ENCODE results near the gene SHROOM3. TPM values are rescaled to one million over a fixed set of nuclear protein-coding genes. Genes with fewer than 3 reads are reported as not detected.

SHROOM3 gene
- total and polyA plus RNA-seq, 2 donors: 11.7 to 16.6 TPM

- no peaks in the 10 kb centered on the region for H3K4me1 ChIP-seq (ENCODE audit: insufficient read depth)
Measured at GRCh38 chr4:76688619-76689144, 253.7 kb downstream of the SHROOM3 start.

DNA sequence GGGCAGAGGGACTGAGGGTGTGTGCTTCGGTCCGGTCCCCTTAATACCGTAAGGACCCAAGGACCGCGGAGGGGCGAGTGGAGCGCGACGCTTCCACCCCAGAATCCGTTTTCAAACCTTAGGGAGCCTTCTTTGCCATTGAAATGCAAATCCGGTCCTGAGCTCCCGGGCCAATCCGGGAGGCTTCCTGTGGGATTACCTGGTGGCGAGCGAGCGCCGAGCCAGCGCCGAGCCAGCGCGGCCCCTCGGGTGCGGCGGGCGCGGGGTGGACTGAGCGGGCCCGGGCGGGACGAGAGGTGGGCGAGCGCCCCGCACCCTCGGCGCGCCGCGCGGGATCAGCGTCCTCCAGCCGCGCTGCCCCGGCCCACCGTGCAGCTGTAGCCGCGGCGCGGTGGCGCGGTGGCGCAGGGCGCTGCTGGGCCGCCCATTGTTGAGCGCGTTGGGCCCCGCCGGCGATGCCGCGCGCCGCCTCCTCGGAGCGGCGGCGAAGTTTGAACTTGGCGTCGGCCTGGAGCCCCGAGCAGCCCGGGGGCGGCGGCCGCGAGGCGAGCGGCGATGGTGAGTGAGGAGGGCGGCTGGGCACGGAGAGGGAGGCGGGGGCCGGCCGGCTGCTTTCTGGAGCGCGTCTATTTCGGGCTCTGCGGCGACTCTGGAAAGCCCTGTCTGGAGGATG is 254.3 kb downstream of the SHROOM3 start:
- 1% methylated on average over 87 of the region's 87 CpGs for WGBS
- H3K27ac ChIP-seq (ENCODE audit: low read depth): peak overlapping the region; percentile 16
- H3K4me3 ChIP-seq (ENCODE audit: low read depth, low read length): peak overlapping the region; percentile 54
- no peaks in the 10 kb centered on the region for H3K36me3 ChIP-seq (ENCODE audit: insufficient read depth)
- no peak for DNase-seq (ENCODE audit: extremely low spot score)
- no peaks in the 10 kb centered on the region for H3K4me1 ChIP-seq (ENCODE audit: insufficient read depth)

More at GRCh38 chr4:76688619-76689144, 253.7 kb downstream of the SHROOM3 start:
- no peak overlapping the region for H3K27ac ChIP-seq (ENCODE audit: low read depth)
- no peak for DNase-seq (ENCODE audit: extremely low spot score)
- WGBS: 30% methylated on average over 13 of the region's 13 CpGs
- H3K36me3 ChIP-seq (ENCODE audit: insufficient read depth): no peaks in the 10 kb centered on the region
- H3K4me3 ChIP-seq (ENCODE audit: low read depth, low read length): peak overlapping the region; percentile 54

DNA sequence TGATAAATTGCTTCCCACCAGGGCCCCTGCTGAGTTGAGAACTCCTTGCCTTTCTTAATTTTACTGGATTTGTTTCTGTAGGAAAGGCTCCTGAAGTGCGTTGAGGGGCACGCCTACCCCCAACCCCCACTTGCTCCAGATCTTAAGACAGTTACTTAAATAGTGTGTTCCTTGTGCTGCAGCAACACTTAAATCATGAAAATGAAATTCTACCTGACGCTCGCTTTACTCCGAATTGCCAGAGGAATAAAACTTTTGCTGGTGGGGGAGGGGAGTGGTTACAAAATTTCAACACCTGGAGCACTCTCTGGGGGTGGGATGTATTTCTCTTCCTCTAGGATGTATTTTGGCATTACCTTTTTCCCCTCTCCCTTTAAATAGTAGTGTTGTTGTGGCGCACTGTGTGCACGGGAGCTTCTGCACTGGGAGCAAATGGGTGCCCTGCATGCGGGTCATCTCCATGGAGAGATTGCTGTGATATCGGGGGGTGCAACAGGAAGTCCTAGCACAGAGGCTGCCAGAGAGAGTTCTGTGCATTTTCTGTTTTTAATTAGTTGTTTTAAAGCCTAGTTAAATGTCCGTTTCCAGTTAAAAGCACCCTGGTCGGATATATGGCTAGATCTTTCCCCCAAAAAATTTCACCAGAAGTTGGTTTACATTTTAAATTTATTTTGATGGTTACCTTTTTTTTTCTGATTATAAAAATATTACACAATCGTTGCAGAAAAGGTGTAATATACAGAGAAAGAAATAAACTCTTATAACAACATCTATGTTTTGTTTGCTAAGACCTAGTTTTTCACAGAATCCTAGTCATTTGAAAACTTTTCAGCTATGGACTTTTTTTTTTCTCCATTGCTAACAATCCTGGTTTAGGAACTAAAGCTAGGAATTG is 255.2 kb downstream of the SHROOM3 start:
- Histone ChIP-seq H3K4me3 (ENCODE audit: low read depth, low read length) (peak overlapping the region; percentile 54), H3K4me1 (ENCODE audit: insufficient read depth) (no peaks in the 10 kb centered on the region), H3K36me3 (ENCODE audit: insufficient read depth) (no peaks in the 10 kb centered on the region), H3K27ac (ENCODE audit: low read depth) (no peak overlapping the region)
- WGBS: 12% methylated on average over 12 of the region's 12 CpGs
- no peak for DNase-seq (ENCODE audit: extremely low spot score)

DNA sequence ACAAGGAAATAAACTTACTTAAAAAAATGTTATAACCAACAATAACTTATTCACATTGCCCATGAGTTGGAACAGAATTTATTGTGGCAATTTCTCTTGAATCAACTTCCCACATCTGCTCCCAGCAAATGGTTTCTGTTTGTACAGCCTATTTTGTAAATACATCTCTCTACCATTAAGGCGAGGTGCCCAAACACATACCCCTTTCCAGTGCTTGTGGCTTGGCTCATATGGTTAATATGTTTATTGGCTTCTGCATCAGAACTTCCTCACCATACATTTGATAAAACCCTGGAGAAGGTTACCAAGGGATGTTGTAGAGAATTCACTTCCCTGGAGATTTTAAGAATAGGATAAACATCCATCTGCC is 255.9 kb downstream of the SHROOM3 start:
- 67% methylated on average over 1 of the region's 1 CpG for WGBS
- H3K4me3 ChIP-seq (ENCODE audit: low read depth, low read length): no peak overlapping the region
- no peaks in the 10 kb centered on the region for H3K4me1 ChIP-seq (ENCODE audit: insufficient read depth)
- no peaks in the 10 kb centered on the region for H3K36me3 ChIP-seq (ENCODE audit: insufficient read depth)
- no peak overlapping the region for H3K27ac ChIP-seq (ENCODE audit: low read depth)
- DNase-seq (ENCODE audit: extremely low spot score): no peak

- DNase-seq (ENCODE audit: extremely low spot score): no peak
- H3K4me3 ChIP-seq (ENCODE audit: low read depth, low read length): no peak overlapping the region
- no peak overlapping the region for H3K27ac ChIP-seq (ENCODE audit: low read depth)
- no peaks in the 10 kb centered on the region for H3K36me3 ChIP-seq (ENCODE audit: insufficient read depth)
- WGBS: 76% methylated on average over 5 of the region's 5 CpGs
- H3K4me1 ChIP-seq (ENCODE audit: insufficient read depth): no peaks in the 10 kb centered on the region
Measured at GRCh38 chr4:76691807-76692582, 257.0 kb downstream of the SHROOM3 start.

GRCh38 chr4:76692761-76693160 is 257.7 kb downstream of the SHROOM3 start:
- Histone ChIP-seq H3K4me1 (ENCODE audit: insufficient read depth) (no peaks in the 10 kb centered on the region), H3K4me3 (ENCODE audit: low read depth, low read length) (no peak overlapping the region), H3K27ac (ENCODE audit: low read depth) (no peak overlapping the region)

GRCh38 chr4:76694056-76694455 is 259.0 kb downstream of the SHROOM3 start:
- H3K4me3 ChIP-seq (ENCODE audit: low read depth, low read length): no peak overlapping the region
- H3K27ac ChIP-seq (ENCODE audit: low read depth): no peak overlapping the region
- no peaks in the 10 kb centered on the region for H3K4me1 ChIP-seq (ENCODE audit: insufficient read depth)
- DNase-seq (ENCODE audit: extremely low spot score): no peak
- H3K36me3 ChIP-seq (ENCODE audit: insufficient read depth): no peaks in the 10 kb centered on the region
- 86% methylated on average over 1 of the region's 1 CpG for WGBS

More at GRCh38 chr4:76692761-76693160, 257.7 kb downstream of the SHROOM3 start:
- no peaks in the 10 kb centered on the region for H3K36me3 ChIP-seq (ENCODE audit: insufficient read depth)
- DNase-seq (ENCODE audit: extremely low spot score): no peak
- WGBS: 89% methylated on average over 2 of the region's 2 CpGs

DNA sequence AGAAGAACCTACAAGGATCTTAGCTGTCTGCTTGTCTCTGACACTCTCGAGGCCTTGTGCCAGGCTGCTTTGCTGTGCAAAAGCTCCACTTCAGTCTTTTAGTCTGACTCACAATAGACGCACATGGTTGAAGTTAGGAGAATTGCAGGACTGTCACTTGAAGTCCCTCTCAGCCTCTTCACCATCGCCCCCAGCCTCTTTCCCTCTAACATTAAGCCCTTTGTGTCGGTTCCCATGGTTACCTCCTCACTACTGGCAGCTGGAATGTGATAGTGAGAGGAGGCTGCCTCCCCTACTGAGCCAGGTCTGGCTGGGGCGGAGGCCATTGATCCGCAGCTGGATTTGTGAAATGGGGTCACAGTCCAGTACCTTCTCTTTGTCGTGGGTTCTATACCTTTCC is 261.1 kb downstream of the SHROOM3 start:
- no peak overlapping the region for H3K4me3 ChIP-seq (ENCODE audit: low read depth, low read length)
- H3K27ac ChIP-seq (ENCODE audit: low read depth): no peak overlapping the region
- DNase-seq (ENCODE audit: extremely low spot score): no peak
- 56% methylated on average over 7 of the region's 7 CpGs for WGBS
- H3K4me1 ChIP-seq (ENCODE audit: insufficient read depth): no peaks in the 10 kb centered on the region
- H3K36me3 ChIP-seq (ENCODE audit: insufficient read depth): no peaks in the 10 kb centered on the region

DNA sequence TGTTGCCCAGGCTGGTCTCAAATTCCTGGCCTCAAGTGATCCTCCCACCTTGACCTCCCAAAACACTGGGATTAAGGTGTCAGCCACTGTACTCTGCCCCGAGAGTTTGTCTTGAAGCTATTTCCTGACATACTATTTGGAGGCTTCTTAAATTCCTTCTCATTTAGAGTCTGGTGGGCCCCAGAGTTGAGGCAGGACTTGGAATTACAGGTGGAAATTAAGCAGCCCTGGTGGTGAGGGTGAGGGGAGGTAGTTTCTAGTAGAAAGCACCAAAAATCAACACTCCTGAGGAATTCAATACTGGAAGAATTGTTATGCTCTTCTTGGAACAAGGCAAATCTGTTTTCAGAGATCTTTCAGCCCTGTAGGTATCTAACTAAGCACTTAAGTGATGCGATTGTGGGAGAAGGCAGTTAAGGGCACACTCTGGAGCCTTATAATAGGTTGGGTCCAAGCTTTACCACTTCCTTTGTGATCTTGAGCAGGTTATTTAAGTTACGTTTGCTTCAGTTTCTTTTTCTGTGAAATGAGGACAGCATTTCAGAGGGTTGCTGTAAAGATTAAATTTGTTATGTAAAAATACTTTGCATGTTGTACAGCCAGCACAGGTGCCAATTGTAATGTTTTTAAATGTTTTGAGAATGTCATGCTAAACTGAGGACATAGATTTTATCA is 262.2 kb downstream of the SHROOM3 start:
- H3K27ac ChIP-seq (ENCODE audit: low read depth): no peak overlapping the region
- no peak for DNase-seq (ENCODE audit: extremely low spot score)
- H3K36me3 ChIP-seq (ENCODE audit: insufficient read depth): no peaks in the 10 kb centered on the region
- WGBS: 72% methylated on average over 3 of the region's 3 CpGs
- H3K4me3 ChIP-seq (ENCODE audit: low read depth, low read length): no peak overlapping the region
- H3K4me1 ChIP-seq (ENCODE audit: insufficient read depth): no peaks in the 10 kb centered on the region

GRCh38 chr4:76698141-76698540 is 263.1 kb downstream of the SHROOM3 start:
- Histone ChIP-seq H3K4me3 (ENCODE audit: low read depth, low read length) (no peak overlapping the region), H3K36me3 (ENCODE audit: insufficient read depth) (no peaks in the 10 kb centered on the region), H3K4me1 (ENCODE audit: insufficient read depth) (no peaks in the 10 kb centered on the region), H3K27ac (ENCODE audit: low read depth) (no peak overlapping the region)
- WGBS: 43% methylated on average over 1 of the region's 1 CpG
- DNase-seq (ENCODE audit: extremely low spot score): no peak

DNA sequence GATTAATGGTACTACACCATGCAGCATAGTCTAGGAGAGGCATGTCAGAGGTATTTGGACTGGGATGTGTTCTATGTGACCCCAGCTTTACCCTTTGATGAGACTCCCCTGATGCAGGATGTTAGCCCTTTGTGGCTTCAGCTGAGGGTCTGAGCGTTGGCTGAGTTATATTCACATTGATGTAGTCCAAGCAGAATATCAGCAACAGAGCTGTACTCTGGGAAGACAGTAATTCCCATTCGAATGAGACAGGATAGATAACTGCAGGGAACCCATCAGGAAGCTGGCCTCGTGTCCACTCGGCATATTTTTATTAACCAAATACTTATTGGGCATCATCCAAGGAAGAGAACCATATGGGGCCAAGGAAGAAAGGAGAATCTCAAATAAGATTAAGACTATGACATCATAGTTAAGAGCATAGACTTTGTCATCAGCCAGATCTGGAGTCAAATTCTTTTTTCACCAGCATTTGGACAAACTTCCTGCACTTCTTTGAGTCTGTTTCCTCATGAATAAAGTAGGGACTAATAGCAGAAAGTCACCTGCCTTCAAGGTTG is 264.8 kb downstream of the SHROOM3 start:
- WGBS: 43% methylated on average over 4 of the region's 4 CpGs
- no peak overlapping the region for H3K4me3 ChIP-seq (ENCODE audit: low read depth, low read length)
- H3K4me1 ChIP-seq (ENCODE audit: insufficient read depth): no peaks in the 10 kb centered on the region
- no peak for DNase-seq (ENCODE audit: extremely low spot score)
- no peak overlapping the region for H3K27ac ChIP-seq (ENCODE audit: low read depth)
- no peaks in the 10 kb centered on the region for H3K36me3 ChIP-seq (ENCODE audit: insufficient read depth)

- WGBS: 79% methylated on average over 4 of the region's 4 CpGs
- H3K4me1 ChIP-seq (ENCODE audit: insufficient read depth): no peaks in the 10 kb centered on the region
- no peak overlapping the region for H3K27ac ChIP-seq (ENCODE audit: low read depth)
- no peak overlapping the region for H3K4me3 ChIP-seq (ENCODE audit: low read depth, low read length)
- no peaks in the 10 kb centered on the region for H3K36me3 ChIP-seq (ENCODE audit: insufficient read depth)
- DNase-seq (ENCODE audit: extremely low spot score): no peak
Measured at GRCh38 chr4:76702440-76703122, 267.6 kb downstream of the SHROOM3 start.
